ENCODE data around the gene CPT1B. TPM values are rescaled to one million over a fixed set of nuclear protein-coding genes. Genes with fewer than 3 reads are reported as not detected.

CPT1B gene
- total and polyA plus RNA-seq, 2 of the 4 experiments (the other 2 are of a cell fraction), result 0.36 to 1.8 TPM

GRCh38 chr22:50621356-50621880 lies 43.2 kb upstream of the CPT1B start:
- Histone ChIP-seq H3K4ac (ENCODE audit: low read depth, low read length) (no peak overlapping the region), H3K9ac (ENCODE audit: low read depth, low read length) (no peak overlapping the region), H2AK9ac (replicated peaks; ENCODE audit: low read depth, low read length, poor library complexity) (no peak overlapping the region), H3K79me1 (ENCODE audit: low read depth in 1 of 2, low read length in 2 of 2) (peaks cover 0 to 3% of the 10 kb centered on the region in 2 experiments; a peak in 1 of 4 replicates), H3K23ac (ENCODE audit: low read depth, low read length) (0 out of 2 replicates have a peak overlapping the region, but pooled peaks have one; percentile 53), H3K36me3 (ENCODE audit: control insufficient read depth, insufficient read depth, low read length) (peaks cover 2% of the 10 kb centered on the region; the same call in 1 of the 2 replicates), H4K8ac (ENCODE audit: low read depth in 2 of 2, low read length in 2 of 2) (no peak overlapping the region), H2BK15ac (ENCODE audit: low read depth, low read length) (no peak overlapping the region), H2BK20ac (ENCODE audit: low read depth, low read length) (no peak overlapping the region), H3K27ac (ENCODE audit: insufficient read depth, low read length) (no peak overlapping the region), H4K91ac (ENCODE audit: insufficient read depth, low read depth, low read length) (no peak overlapping the region), H3K4me3 (ENCODE audit: insufficient read depth, low read depth, low read length) (no peak overlapping the region), H3K14ac (replicated peaks; ENCODE audit: low read depth, low read length) (no peak overlapping the region), H4K5ac (ENCODE audit: low read depth, low read length) (no peak overlapping the region), H2BK120ac (ENCODE audit: low read depth, low read length) (no peak overlapping the region), H3K56ac (ENCODE audit: extremely low read depth, insufficient read depth, low read length) (no peak overlapping the region), H2AK5ac (ENCODE audit: low read depth, low read length) (no peak overlapping the region), H4K20me1 (ENCODE audit: insufficient read depth, low read length) (peaks cover 5% of the 10 kb centered on the region), H2BK5ac (ENCODE audit: low read depth, low read length, poor library complexity, severe bottlenecking) (no peak overlapping the region), H3K18ac (ENCODE audit: low read depth, low read length) (no peak overlapping the region), H2AFZ (replicated peaks; ENCODE audit: low read length, poor library complexity) (no peak overlapping the region), H3K4me2 (ENCODE audit: low read depth, low read length) (peak overlapping the region; percentile 61), H3K9me1 (ENCODE audit: insufficient read depth, low read length) (0 out of 2 replicates have a peak, but pooled peaks cover 3% of the 10 kb centered on the region), H3K9me3 (ENCODE audit: control insufficient read depth, insufficient read depth, low read length) (no peaks in the 10 kb centered on the region), H3K27me3 (ENCODE audit: control insufficient read depth, insufficient read depth, low read length) (peaks cover 2% of the 10 kb centered on the region; the same call in 1 of the 2 replicates), H3K4me1 (ENCODE audit: control insufficient read depth, insufficient read depth, low read length) (peaks cover 7% of the 10 kb centered on the region; the same call in 1 of the 2 replicates)
- no peak for TF ChIP-seq SMC3 (IDR thresholded peaks at IDR 0.05; ENCODE audit: low read depth, low read length)
- dilution Hi-C loops (cut with HindIII; ENCODE audit: low sequenced_read_pairs, unreplicated experiment) (no loop called here), in situ Hi-C loops (cut with MboI; ENCODE audit: low sequenced_read_pairs) (no loop called here), intact Hi-C loops (cut with micrococcal nuclease) (loop anchor here (5.0 kb wide), 2 partner anchors 44 to 71 kb away; partner anchors contain the start of gene CPT1B)
- no TSS peak for BruUV-seq (replicated peaks)
- no peak for DNase-seq
- CTCF ChIA-PET, result no interaction called here
- peak; percentile 25; the same call in 1 of the 2 replicates for ATAC-seq (ENCODE audit: low read depth)
- POLR2A ChIA-PET (ENCODE audit: unreplicated experiment), result no interaction called here
- WGBS, 2 experiments (ENCODE audit: extremely low coverage in 2 of 2, insufficient read length in 1 of 2), result 40% methylated on average over 2 of the region's 10 CpGs; no CpG with 5 or more reads in 1 of the 2 experiments

All from IMR-90 (cell line).